Fibroblast of lung (primary cell): Measurements from ENCODE around the gene SERINC5. TPM values are rescaled to one million over a fixed set of nuclear protein-coding genes. Genes with fewer than 3 reads are reported as not detected.

Source experiments
- DNase-seq, 2 donors: peaks; one replicate each; pipeline versions ENCODE4 v3.0.0 to v3.0.0-alpha.2; 2010; ENCODE audit warnings: low read depth in 2 of 2
- H2AFZ ChIP-seq: 2 replicates; pipeline ENCODE4 v1.5.1; 2012; ENCODE audit warnings: low read length, control low read depth, inconsistent platforms
- H3K27ac ChIP-seq: 2 replicates; pipeline ENCODE4 v1.5.1; 2011; ENCODE audit warnings: low read length, control low read depth; ENCODE audit not compliant: insufficient read depth
- H3K27me3 ChIP-seq: 2 replicates; pipeline ENCODE4 v1.5.1; 2011; ENCODE audit warnings: mild to moderate bottlenecking, low read length; ENCODE audit not compliant: control insufficient read depth, insufficient read depth
- H3K36me3 ChIP-seq: 2 replicates; pipeline ENCODE4 v1.5.1; 2011; ENCODE audit warnings: low read length; ENCODE audit not compliant: control insufficient read depth, insufficient read depth
- H3K4me1 ChIP-seq: 2 replicates; pipeline ENCODE4 v1.5.1; 2011; ENCODE audit warnings: low read length; ENCODE audit not compliant: control insufficient read depth, insufficient read depth; ENCODE audit errors: extremely low read depth
- H3K4me2 ChIP-seq: 2 replicates; pipeline ENCODE4 v1.5.1; 2011; ENCODE audit warnings: low read length, control low read depth; ENCODE audit not compliant: insufficient read depth; ENCODE audit errors: extremely low read depth
- H3K4me3 ChIP-seq, 4 experiments: fragments of 200-600 bp in 1 of 4; sonication (generic) in 1 of 4; replicated peaks in 1 of 4; 2 replicates each; pipeline ENCODE4 v1.5.1; 2011 to 2016; ENCODE audit warnings: low read length in 4 of 4, low read depth in 3 of 4, mild to moderate bottlenecking in 3 of 4, control low read depth in 2 of 4, inconsistent platforms in 1 of 4, mixed read lengths in 1 of 4; ENCODE audit not compliant: insufficient read depth in 1 of 4; ENCODE audit errors: control extremely low read depth in 1 of 4
- H3K79me2 ChIP-seq: 2 replicates; pipeline ENCODE4 v1.5.1; 2012; ENCODE audit warnings: mild to moderate bottlenecking, low read length, inconsistent platforms; ENCODE audit not compliant: control insufficient read depth, insufficient read depth
- H3K9ac ChIP-seq: 2 replicates; pipeline ENCODE4 v1.5.1; 2011; ENCODE audit warnings: mild to moderate bottlenecking, low read length, control low read depth; ENCODE audit not compliant: insufficient read depth
- H3K9me3 ChIP-seq: 2 replicates; pipeline ENCODE4 v1.5.1; 2012; ENCODE audit warnings: low read depth, low read length; ENCODE audit not compliant: control insufficient read depth, insufficient read depth
- H4K20me1 ChIP-seq: 2 replicates; pipeline ENCODE4 v1.5.1; 2011; ENCODE audit warnings: low read length; ENCODE audit not compliant: control insufficient read depth, insufficient read depth; ENCODE audit errors: extremely low read depth
- CTCF ChIP-seq, 2 donors: IDR thresholded peaks in 1 of 2; conservative IDR thresholded peaks in 1 of 2; 1 replicate in 1 of 2; 2 replicates in 1 of 2; pipeline ENCODE4 v1.5.1; 2011 to 2012; ENCODE audit warnings: low read length in 2 of 2, control low read depth in 1 of 2, inconsistent platforms in 1 of 2, low read depth in 1 of 2, mild to moderate bottlenecking in 1 of 2
- EZH2 ChIP-seq: IDR thresholded peaks from 2 replicates; pipeline ENCODE4 v1.5.1; 2012; ENCODE audit warnings: low read length, control low read depth, mild to moderate bottlenecking; ENCODE audit errors: missing control alignments
- polyA plus RNA-seq, 2 donors: library from polyadenylated mRNA; depleted of rRNA in 1 of 2; stranded (reverse) in 1 of 2; unstranded in 1 of 2; fragments of >200 nt; gene quantifications; 2 replicates each; pipeline ENCODE4 v1.2.1, GENCODE V29; 2011 to 2012; ENCODE audit warnings: missing spikeins in 1 of 2
- total RNA-seq: library from RNA; depleted of rRNA; stranded (reverse); fragments of >200 nt; gene quantifications from 2 replicates; pipeline ENCODE4 v1.2.1, GENCODE V29; 2014

SERINC5 gene
- total and polyA plus RNA-seq, 2 donors (not counting 1 experiment from before 2014, with no cell fraction given) = 9.5 to 10.9 TPM

DNA sequence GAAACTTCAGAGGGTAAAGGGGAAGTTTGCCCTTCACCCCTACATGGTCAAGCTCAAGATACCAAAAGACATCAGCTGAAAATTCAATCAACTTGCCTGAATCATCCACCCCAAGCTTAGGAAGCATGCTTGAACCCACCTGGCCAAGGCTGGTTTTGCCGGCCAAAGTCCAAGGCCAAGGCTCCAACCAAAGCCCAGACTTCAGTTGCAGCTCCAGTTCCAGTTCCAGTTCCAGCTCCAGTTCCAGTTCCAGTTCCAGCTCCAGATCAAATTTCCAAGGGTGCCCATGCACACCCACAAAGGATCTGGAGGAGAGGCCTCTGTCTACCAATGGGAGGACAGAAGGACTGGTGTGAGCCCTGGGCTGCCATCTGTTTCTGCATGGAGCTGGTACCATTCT is 4.6 kb upstream of the SERINC5 start:
- DNase-seq = no peak
- Histone ChIP-seq H3K4me2 (no peak overlapping the region), H2AFZ (no peak overlapping the region), H3K9ac (no peak overlapping the region), H3K36me3 (no peaks in the 10 kb centered on the region), H3K79me2 (no peaks in the 10 kb centered on the region), H3K4me3 (no peak overlapping the region), H3K27me3 (no peaks in the 10 kb centered on the region), H4K20me1 (no peaks in the 10 kb centered on the region), H3K27ac (no peak overlapping the region), H3K9me3 (no peaks in the 10 kb centered on the region), H3K4me1 (peaks cover 4% of the 10 kb centered on the region)
- TF ChIP-seq EZH2 (no peak), CTCF (conservative IDR thresholded peaks at IDR 0.05 in 1 of 2, IDR thresholded peaks at IDR 0.05 in 1 of 2; ENCODE audit: low read depth in 1 of 2, low read length in 2 of 2) (no peak)

DNA sequence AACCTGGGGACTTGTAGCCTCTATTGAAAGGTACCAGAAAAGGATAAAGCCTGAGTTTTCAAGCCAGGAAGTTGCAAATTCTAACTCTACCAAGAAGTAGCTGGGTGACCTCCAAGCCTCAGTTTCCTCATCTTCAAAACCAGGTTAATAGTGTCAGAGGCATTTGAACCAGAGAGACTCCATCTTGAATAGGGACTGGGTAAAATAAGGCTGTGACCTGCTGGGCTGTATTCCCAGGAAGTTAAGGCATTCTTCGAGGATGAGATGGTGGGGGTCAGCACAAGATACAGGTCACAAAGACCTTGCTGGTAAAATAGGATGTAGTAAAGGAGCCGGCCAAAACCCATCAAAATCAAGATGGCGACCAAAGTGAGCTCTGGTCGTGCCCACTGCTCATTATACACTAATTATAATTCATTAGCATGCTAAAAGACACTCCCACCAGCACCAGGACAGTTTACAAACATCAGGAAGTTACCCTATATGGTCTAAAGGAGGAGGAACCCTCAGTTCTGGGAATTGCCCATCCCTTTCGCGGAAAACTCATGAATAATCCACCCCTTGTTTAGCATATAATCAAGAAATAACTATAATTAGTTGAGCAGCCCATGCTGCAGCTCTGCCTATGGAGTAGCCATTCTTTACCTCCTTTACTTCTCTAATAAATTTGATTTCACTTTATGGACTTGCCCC is 3.8 kb upstream of the SERINC5 start:
- no peak overlapping the region for H2AFZ ChIP-seq
- DNase-seq = no peak
- H3K79me2 ChIP-seq = no peaks in the 10 kb centered on the region
- peaks cover 4% of the 10 kb centered on the region for H3K4me1 ChIP-seq
- H3K4me2 ChIP-seq = no peak overlapping the region
- no peaks in the 10 kb centered on the region for H4K20me1 ChIP-seq
- H3K9ac ChIP-seq = no peak overlapping the region
- no peak for TF ChIP-seq EZH2
- no peak for TF ChIP-seq CTCF (conservative IDR thresholded peaks at IDR 0.05 in 1 of 2, IDR thresholded peaks at IDR 0.05 in 1 of 2; ENCODE audit: low read depth in 1 of 2, low read length in 2 of 2)
- H3K27me3 ChIP-seq = no peaks in the 10 kb centered on the region
- H3K4me3 ChIP-seq = no peak overlapping the region
- H3K36me3 ChIP-seq = no peaks in the 10 kb centered on the region
- no peak overlapping the region for H3K27ac ChIP-seq
- H3K9me3 ChIP-seq = no peaks in the 10 kb centered on the region

DNA sequence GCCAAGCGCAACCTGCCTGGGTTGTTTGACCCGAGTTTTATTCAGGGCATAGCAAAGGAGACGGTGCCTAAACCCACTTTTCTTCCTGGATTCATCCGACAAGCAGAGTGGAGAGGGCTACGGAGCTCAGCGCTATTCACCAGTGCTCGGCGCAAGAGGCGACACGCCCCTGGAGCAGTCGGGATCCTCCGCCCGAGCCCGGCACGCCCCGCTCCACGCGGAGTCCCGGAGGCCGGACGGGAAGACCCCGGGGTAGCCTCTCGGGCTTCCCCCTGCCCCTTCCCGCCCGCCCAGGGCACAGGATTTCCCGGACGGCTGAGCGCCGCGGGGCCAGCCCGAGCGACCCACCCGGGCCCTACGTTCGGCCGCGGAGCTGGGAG is 427 bp downstream of the SERINC5 start:
- Histone ChIP-seq H3K79me2 (no peaks in the 10 kb centered on the region), H2AFZ (peak overlapping the region; percentile 92), H3K9ac (peak overlapping the region; percentile 76), H4K20me1 (no peaks in the 10 kb centered on the region), H3K4me2 (peak overlapping the region; percentile 99), H3K36me3 (no peaks in the 10 kb centered on the region), H3K9me3 (no peaks in the 10 kb centered on the region), H3K27me3 (no peaks in the 10 kb centered on the region), H3K4me3 (peak overlapping the region; percentile 85 to 93 (median 92)), H3K27ac (peak overlapping the region; percentile 74), H3K4me1 (peaks cover 4% of the 10 kb centered on the region)
- TF ChIP-seq CTCF (conservative IDR thresholded peaks at IDR 0.05 in 1 of 2, IDR thresholded peaks at IDR 0.05 in 1 of 2; ENCODE audit: low read depth in 1 of 2, low read length in 2 of 2) (no peak), EZH2 (no peak)
- DNase-seq = peak; percentile 54 to 68
